Omental fat pad (tissue), 4 donors: ENCODE data around the gene DCPS. TPM values are rescaled to one million over a fixed set of nuclear protein-coding genes. Genes with fewer than 3 reads are reported as not detected.

ENCODE experiments used
- ATAC-seq: fragments of 150-250 bp; one replicate; pipeline ENCODE4 v1.9.1; 2016; ENCODE audit warnings: mild to moderate bottlenecking, moderate library complexity; ENCODE audit not compliant: low FRiP score
- DNase-seq: peaks from one replicate; pipeline ENCODE4 v3.0.0-alpha.2; 2019; ENCODE audit warnings: low spot score
- total RNA-seq, 4 donors: library from RNA; depleted of rRNA; stranded (reverse); fragments of >200 nt; gene quantifications; one replicate each; pipeline ENCODE4 v1.1.0, GENCODE V29; 2016
- TF ChIP-seq, protein P1 (sequence below), 3 donors: fragments of 450-650 bp; IDR thresholded peaks; one replicate each; pipeline ENCODE4 v1.5.1; 2016 to 2017; ENCODE audit warnings: antibody characterized with exemption in 3 of 3, mild to moderate bottlenecking in 3 of 3, moderate library complexity in 2 of 3

DCPS gene
- total RNA-seq, 4 donors from 2014 or later: 8.0 to 12.4 (median 9.9) TPM

DNA sequence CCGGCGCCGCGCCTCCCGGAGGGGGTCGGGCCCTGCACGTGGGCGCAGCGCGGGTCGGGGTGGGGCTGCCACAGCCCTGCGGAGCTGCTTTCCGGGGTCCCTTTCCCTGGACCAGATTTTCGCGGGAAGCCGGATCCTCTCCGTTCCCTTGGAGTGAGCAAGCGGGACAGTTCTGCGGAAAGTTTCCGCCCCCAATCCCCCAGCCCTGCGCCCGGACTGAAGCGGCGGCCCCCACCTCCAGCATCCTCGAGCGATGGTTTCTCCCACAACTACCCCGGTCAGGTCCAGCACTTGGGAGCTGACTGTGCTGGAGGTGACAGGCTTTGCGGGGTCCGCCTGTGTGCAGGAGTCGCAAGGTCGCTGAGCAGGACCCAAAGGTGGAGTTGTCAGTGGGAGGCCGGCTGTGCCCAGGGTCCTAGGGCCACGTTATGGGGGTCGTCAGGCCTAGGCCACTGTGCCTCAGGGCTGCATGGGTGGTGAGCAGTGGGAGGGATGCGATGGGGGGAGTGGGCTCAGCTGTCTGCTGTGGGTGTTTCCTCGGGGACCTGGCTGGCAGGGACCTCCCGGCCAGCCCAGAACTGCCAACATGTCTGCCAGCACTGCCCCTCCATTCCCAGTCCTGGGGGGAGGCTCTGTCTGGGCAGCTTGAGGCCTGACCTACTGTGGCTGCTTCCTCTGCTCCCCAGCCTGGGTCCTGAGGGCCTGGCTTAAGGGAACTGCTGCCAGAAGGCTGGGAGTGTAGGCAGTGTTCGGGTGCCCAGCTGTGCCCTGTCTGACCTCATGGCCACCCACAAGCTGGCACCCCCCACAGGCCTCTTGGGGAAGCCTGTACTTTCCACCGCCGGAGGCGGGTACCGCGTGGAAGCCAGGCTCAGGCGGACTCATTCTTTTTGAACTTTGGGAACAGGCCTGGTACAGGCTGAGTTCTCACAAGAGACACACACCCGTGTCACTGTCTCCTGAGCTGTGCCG, 52.4 kb downstream of the DCPS start:
- TF ChIP-seq, protein P1, sequence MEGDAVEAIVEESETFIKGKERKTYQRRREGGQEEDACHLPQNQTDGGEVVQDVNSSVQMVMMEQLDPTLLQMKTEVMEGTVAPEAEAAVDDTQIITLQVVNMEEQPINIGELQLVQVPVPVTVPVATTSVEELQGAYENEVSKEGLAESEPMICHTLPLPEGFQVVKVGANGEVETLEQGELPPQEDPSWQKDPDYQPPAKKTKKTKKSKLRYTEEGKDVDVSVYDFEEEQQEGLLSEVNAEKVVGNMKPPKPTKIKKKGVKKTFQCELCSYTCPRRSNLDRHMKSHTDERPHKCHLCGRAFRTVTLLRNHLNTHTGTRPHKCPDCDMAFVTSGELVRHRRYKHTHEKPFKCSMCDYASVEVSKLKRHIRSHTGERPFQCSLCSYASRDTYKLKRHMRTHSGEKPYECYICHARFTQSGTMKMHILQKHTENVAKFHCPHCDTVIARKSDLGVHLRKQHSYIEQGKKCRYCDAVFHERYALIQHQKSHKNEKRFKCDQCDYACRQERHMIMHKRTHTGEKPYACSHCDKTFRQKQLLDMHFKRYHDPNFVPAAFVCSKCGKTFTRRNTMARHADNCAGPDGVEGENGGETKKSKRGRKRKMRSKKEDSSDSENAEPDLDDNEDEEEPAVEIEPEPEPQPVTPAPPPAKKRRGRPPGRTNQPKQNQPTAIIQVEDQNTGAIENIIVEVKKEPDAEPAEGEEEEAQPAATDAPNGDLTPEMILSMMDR (IDR thresholded peaks at IDR 0.05): no peak

DNA sequence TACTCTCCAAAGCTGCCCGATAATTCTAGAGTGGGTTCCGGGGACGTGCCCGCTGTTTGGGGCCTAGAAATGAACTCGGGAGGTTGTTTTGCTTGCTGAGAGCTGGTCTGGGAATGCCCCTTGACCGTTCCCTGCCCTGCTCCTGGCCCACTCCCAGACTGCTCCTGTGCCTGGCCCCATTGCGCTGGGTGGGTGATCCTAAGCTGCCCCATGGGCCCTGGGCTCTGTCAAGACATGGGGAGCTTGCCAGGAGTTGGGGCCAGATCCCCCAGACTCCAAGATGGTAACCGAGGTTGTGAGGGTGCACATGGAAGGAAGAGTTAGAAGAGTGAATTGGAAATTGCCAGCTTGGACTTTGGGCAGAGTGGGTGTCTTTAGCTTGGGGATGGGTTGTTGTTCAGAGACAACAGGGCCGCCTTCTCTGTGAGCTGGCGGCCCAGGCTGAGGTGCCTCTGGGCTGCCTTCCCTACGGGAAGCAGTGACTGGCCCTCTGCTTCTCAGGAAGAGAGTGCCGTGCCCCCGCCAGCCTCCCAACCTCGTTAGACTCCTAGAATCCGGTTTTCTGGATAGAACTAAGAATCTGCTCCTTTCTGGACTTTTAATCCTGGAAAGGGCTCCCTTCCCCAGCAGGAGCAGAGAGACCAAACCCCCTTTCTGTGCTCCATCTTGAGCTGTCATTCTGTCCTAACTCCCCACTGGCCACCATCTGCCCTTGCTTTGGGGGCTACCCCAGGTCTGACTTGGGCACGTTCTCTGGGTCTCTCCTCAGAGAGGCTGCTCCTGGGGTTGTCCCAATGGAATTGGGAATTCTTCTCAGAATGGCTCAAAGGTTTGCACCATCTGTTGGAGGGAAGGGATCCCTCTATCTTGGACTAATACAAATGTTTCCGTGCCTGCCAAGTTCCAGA, 53.4 kb downstream of the DCPS start:
- DNase-seq: no peak
- no peak for ATAC-seq
- TF ChIP-seq, protein P1 (IDR thresholded peaks at IDR 0.05): no peak

More for the DNA sequence above, 52.4 kb downstream of the DCPS start:
- DNase-seq (no peak), ATAC-seq (peak; percentile 25)

DNA sequence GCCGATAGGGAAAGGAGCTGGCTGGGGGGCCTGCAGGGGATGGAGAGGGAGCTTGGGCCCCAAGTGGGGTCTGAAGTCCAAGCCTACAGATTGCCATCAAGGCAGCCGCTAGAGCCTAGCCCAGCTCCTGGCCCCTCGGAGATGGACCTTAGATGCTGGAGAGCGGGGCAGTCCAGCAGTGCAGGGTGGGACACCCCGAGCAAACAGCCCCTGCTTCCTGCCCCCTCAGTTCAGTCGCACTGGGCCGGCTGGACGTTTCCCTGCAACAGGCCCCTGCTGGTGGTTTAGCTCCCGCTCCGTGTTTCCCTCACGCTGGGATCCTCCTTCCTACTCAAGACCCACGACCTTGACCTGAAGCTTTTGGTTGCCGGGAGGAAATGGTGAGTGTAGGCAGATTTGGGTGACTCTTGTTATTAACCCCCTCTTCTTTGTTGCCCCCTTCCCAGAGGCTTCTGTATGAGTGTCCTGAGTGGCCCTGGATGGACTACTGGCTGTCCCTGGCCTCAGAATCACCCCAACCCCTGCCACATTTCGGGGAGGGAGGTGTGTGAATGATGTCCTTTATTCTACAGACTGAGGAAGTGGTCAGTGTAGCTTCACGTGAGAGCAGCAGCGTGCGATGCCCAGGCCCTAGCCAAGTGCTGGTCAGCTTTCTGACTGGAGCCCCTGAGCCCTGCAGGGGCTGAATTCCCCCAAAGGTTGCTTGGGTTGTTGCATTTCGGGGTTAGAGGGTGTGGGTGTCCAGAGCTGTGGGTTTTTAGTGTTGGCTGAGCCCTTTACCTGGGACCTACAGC, 54.3 kb downstream of the DCPS start:
- DNase-seq: no peak
- ATAC-seq: no peak
- TF ChIP-seq, protein P1 (IDR thresholded peaks at IDR 0.05): no peak

DNA sequence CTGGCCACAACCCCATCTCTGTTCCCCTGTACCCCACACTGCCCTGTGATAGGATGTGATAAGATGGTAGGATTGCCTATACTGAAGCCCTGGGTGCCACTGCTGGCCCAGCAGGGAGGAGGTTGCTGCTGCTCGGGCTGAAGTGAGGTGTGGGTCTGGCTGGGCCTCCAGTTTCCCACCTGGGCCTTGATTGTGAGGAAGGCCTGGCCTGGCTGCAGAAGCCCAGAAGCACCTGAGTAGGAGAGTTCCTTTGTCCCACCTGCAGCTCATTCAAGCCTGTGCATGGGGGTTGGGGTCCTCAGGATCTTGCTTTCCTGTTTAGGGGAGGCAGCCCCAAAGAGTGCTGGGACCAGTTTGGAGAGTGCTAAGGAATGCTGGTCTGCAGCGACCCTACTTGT, 54.9 kb downstream of the DCPS start:
- DNase-seq (no peak), ATAC-seq (no peak)
- TF ChIP-seq, protein P1 (IDR thresholded peaks at IDR 0.05): no peak

DNA sequence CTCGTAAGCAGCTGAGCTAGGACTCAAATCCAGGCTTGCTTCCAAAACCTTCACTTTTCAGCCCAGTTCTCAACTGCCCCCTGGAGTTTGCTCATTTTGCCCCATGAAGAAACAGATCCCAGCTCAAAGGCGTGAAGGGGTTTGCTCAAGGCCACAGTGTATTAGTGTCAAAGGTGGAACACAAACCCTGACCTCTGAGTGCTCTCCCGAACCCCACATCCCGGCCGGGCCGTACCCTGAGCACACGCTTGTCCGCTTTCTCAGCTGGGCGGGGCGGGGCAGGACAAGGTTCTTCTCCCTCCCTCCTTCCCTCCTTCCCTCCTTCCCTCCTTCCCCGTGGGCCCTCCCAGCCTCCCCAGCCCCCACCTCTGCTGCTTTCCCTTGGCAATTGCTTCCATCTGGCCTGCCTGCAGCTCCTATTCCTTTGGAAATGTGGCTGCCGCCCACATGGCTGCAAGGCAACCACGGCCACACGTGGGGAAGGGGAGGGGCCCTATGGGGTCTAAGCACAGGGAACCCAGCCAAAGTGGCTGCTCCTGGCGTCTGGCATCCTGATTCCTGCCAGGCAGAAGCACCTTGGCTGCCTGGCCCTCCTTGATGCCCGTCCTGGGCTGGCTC, 55.7 kb downstream of the DCPS start:
- ATAC-seq: peak; percentile 30

More for the DNA sequence above, 55.7 kb downstream of the DCPS start:
- no peak for DNase-seq
- TF ChIP-seq, protein P1 (IDR thresholded peaks at IDR 0.05): no peak
